ENCODE measurements around the gene WNT16. TPM values are rescaled to one million over a fixed set of nuclear protein-coding genes. Genes with fewer than 3 reads are reported as not detected.
"Not testable (repeated sequence)": the region's sequence is repeated elsewhere in the genome, so short reads cannot be mapped to it uniquely, and the experiment has no call there.

WNT16 gene
- total RNA-seq, 1 donor from 2014 or later, result not detected

DNA sequence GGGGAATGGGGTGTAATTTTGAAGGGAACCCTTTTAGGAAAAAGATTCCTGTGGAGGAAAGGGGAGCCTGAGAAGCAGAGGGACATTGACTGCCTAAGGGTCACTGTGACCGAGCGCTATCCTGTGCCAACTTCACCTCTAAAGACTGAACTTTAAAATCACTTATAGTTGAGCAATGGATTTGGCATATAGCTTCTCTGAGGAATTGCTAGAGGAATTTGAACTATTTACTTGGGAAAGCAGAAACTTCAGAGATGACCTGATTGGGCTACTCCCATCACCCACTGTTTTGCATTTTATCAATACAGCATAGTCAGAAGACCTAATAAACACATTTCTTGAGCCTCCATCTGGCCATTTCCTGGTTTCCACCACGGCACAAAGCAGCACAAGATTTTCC is 23.7 kb upstream of the WNT16 start:
- no peak for DNase-seq (ENCODE audit: low read depth in 2 of 2)

DNA sequence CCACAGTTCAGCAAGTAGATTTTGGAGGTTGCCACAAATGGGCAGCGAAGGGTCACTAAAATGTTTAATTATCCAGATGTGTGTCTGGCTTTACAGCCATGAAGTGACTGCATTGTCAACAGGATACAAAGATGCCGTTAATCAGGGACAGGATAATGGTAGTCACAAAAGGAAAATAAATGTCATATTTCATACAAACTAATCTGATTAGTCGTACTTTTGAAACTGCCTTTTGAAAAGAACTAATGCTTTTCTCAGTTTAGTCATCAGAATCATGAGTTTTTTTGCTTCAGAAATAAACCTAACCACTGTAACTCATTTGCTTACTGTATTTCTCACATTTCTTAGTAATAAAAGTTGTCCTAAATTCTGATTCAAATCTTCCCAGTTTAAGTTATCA is 22.2 kb upstream of the WNT16 start:
- no peak for DNase-seq (ENCODE audit: low read depth in 2 of 2)

DNA sequence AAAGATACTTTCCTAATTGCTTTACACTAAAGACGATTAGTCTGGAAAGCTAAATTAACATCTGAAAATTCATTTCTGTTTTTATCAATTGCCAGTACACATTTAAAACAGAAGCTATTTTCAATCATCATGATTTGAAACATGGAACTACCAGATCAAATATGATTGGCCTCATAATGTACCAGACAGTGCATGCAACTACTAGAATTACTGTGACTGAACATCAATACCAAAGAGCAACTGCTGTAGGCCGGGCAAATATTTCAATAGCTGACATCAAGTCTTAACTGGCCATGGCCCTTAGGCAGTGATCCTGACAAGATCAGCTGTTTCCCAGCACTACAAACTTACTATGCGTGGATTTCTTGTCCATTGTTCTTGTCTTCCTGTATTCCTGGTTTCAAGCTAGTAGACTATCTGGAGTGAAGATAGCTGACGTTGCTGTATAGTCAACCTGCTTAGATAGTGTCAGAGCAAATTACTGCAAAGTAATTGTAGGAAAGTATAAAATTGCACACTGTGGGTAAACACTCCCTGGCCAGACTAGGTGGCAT is 21.7 kb upstream of the WNT16 start:
- DNase-seq (ENCODE audit: low read depth in 2 of 2), result peak in 1 of 2 donors; percentile 34

DNA sequence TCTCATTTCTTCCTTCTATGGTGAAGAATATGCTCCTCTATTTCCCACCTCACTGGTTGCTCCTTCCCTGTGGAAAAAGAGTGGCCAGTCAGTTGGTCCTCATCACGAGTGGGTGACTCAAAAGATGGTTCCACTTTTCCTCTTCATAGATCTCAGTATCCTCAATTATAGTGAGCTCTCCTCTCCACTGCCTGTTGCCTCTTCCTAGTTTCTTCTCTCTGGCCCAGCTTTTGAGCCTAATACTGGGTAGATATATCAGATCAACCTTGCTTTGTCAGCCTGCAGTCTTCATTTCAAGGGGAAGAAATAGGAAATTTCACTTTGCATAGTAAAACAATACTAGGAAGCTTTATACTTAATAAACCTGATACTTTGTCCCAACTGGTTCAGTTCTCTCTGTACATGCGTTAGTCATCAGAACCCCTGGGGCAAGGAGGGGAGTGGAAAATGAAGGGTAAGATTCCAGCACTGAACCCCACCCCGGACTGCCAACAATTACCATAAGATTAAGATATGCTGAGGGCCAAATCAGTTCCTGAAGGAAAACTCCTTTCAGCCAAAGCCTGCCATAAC is 15.5 kb upstream of the WNT16 start:
- DNase-seq (ENCODE audit: low read depth in 2 of 2), result no peak

- no peak for DNase-seq (ENCODE audit: low read depth in 2 of 2)
Measured at GRCh38 chr7:121313793-121314676, 14.8 kb upstream of the WNT16 start.

GRCh38 chr7:121315170-121315569 is 13.6 kb upstream of the WNT16 start:
- not testable (repeated sequence) for DNase-seq (ENCODE audit: low read depth in 2 of 2)

DNA sequence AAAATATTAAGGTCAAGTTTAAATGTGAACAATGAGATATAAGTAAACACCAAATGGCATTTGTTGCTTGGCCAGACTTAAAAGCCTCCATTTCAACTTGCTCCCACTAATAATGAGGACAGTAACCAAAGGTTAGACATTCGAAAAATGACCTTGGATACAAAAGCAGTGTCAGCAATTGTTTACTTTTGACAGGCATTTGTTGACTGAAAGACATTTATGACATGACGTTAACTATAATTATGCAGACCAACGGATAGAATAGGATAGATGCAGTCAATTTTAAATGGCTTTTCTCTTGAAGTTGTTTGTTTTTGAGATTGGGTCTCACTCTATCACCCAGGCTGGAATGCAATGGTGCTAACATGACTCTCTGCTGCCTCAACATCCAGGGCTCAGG is 6.3 kb upstream of the WNT16 start:
- no peak for DNase-seq (ENCODE audit: low read depth in 2 of 2)

DNA sequence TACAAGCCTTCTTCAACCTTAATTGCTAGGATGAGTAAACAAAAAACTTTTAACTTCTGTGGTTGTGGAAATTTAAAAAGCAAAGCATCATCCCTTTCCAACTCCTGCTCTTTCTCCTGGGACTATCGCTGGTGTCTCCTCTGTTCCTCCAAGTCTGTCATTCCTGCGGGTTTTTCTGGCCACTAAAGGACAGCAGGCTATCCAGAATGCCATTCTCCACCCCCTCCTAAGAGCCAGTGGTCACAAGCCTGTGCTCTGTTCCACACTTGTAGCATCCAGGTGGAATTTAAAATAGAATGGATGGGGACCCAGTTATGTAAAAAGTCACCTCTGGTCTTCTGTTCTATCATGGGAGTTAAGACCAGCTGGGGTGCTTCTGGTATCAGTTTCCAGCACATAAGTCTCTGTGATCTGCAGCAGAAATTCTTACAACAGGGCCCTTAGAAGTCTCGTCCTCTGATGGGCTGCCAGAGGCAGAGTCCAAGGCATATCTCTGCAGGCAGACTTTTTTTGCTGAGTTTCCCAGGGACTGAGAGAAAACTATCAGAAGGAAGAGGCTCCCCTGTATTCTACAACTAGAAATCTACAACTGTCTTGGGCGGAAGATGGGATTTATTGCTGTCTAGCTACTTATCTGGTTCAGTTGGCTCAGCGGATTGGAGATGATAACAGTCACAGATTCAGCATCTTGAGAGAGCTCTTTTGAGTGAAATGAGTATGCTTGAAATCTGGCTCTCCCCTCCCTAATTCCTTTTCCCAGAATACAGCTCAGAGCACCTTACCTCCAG is 5.1 kb upstream of the WNT16 start:
- DNase-seq (ENCODE audit: low read depth in 2 of 2), result no peak

DNA sequence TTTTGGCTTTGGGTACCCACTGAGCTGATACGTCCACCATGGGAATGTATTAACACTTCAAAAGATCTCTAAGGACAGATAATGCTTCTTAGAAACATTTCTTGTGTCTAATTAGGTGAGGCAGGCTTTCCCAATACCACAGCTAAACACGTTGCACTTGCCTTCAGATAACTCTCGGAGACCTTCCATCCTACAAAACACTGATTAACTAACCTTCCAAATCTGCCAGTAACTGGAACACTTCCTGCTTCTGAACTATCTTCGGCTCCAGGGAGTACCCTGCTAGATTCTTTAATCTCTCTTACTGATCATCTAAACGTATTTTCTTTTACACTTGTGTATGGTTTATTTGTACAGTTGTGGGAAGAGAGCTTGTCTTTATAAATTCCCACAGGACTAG is 1.1 kb upstream of the WNT16 start:
- no peak for DNase-seq (ENCODE audit: low read depth in 2 of 2)

- no peak for DNase-seq (ENCODE audit: low read depth in 2 of 2)
Measured at GRCh38 chr7:121329191-121330052, 622 bp downstream of the WNT16 start.

GRCh38 chr7:121330053-121330833 is 1.4 kb downstream of the WNT16 start:
- peak in 1 of 2 donors; percentile 7 for DNase-seq (ENCODE audit: low read depth in 2 of 2)

GRCh38 chr7:121331048-121331447 is 2.2 kb downstream of the WNT16 start:
- DNase-seq (ENCODE audit: low read depth in 2 of 2), result no peak

DNA sequence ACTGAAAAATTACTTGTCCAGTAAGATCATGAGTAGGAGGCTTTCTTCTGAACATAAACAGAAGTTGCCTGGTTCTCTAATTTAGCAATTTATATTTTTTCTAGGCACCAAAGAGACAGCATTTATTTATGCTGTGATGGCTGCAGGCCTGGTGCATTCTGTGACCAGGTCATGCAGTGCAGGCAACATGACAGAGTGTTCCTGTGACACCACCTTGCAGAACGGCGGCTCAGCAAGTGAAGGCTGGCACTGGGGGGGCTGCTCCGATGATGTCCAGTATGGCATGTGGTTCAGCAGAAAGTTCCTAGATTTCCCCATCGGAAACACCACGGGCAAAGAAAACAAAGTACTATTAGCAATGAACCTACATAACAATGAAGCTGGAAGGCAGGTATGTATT is 2.8 kb downstream of the WNT16 start:
- no peak for DNase-seq (ENCODE audit: low read depth in 2 of 2)

- DNase-seq (ENCODE audit: low read depth in 2 of 2), result no peak
Measured at GRCh38 chr7:121334376-121334775, 5.6 kb downstream of the WNT16 start.

- DNase-seq (ENCODE audit: low read depth in 2 of 2), result no peak
Measured at GRCh38 chr7:121334875-121335648, 6.3 kb downstream of the WNT16 start.

DNA sequence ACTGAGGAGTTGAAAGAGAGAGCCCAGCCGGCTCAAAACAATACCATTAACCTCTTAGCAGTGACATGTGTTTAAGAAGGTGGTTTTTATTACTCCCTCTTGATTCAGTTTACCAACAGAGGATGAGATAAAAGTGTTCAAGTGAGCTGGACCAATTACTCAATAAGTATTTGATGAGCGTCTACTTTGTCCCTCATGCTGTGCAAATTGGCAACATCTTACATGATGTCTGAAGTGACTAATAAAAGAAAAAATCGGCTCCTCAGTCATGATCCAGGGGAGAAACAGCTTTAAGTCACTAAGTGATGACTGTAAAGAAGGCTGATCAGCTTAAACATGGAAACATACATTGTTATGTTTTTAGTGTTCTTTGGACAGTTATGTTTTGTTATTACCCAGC is 7.8 kb downstream of the WNT16 start:
- DNase-seq (ENCODE audit: low read depth in 2 of 2), result no peak

DNA sequence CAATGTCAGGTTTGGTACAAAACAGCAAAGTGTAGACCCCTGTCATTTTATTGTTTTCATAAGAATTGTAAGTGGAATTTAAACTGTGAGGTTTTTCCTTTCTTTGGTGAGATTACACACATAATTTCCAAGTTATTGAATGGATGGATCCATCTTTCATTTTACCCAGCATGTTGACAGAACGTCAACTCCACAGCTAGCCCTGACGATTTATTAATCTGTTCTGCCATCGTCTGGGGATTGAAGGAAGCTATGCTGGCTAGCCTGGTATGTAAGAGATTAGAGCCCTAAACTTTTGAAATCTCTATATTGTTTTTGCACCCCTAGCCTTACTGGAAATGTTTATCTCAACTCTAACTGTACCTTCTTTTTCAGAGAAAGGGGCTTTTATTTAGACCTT is 8.6 kb downstream of the WNT16 start:
- DNase-seq (ENCODE audit: low read depth in 2 of 2), result no peak

DNA sequence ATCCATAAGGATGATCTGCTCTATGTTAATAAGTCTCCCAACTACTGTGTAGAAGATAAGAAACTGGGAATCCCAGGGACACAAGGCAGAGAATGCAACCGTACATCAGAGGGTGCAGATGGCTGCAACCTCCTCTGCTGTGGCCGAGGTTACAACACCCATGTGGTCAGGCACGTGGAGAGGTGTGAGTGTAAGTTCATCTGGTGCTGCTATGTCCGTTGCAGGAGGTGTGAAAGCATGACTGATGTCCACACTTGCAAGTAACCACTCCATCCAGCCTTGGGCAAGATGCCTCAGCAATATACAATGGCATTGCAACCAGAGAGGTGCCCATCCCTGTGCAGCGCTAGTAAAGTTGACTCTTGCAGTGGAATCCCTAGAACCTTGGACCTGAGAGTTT is 10.3 kb downstream of the WNT16 start:
- no peak for DNase-seq (ENCODE audit: low read depth in 2 of 2)

- DNase-seq (ENCODE audit: low read depth in 2 of 2), result no peak
Measured at GRCh38 chr7:121341933-121342332, 13.1 kb downstream of the WNT16 start.

DNA sequence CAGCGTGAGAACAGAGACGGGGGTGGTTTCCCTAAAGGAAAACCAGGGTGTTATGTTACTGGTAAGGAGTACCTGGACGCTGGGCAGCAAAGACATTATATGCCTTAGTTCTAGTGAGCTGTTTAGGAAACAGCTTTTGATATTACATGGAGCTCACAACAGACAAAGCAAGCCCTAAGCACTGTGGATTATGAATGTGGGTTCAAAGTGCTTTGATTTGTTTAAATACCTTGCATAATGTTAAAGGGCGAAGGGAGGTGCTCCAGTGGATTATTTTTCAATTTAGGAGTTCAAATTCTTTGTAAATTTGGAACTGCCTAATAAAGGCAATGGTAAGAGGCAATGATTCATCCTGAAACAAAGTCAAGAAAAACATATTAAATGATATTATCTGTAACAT is 13.8 kb downstream of the WNT16 start:
- no peak for DNase-seq (ENCODE audit: low read depth in 2 of 2)

Data from lung microvascular endothelial cell (primary cell).